PC-3 (cell line): Measurements from ENCODE around the gene CHAD. TPM values are rescaled to one million over a fixed set of nuclear protein-coding genes. Genes with fewer than 3 reads are reported as not detected.

Experiments used
- ATAC-seq: fragments of 200-7000 bp; cut with Tn5 transposase; 2 replicates; pipeline ENCODE4 v1.9.1; 2020; ENCODE audit warnings: mild to moderate bottlenecking, moderate library complexity
- BruUV-seq: library from RNA; stranded (reverse); fragments of 400-500 nt; replicated peaks from 2 replicates; lab custom pipeline; 2021; lab: Mats Ljungman, UMichigan
- CTCF ChIA-PET: fragments of 300-600 bp; sonication (Branson Sonifier 250); formaldehyde crosslinking; loops from one replicate; lab custom pipeline; 2022; ENCODE audit warnings: antibody characterized with exemption; lab: Charles Lee
- POLR2A ChIA-PET: fragments of 300-600 bp; sonication (Branson Sonifier 250); formaldehyde crosslinking; loops from one replicate; lab custom pipeline; 2022; ENCODE audit warnings: antibody characterized with exemption; ENCODE audit not compliant: unreplicated experiment; lab: Charles Lee
- DNase-seq: peaks from one replicate; pipeline ENCODE4 v3.0.0-alpha.2; 2015
- H2AFZ ChIP-seq: fragments of 300-600 bp; sonication (generic); 2 replicates; pipeline ENCODE4 v1.6.0; 2016; ENCODE audit warnings: antibody characterized with exemption, low read length
- H3F3A ChIP-seq: fragments of 300-600 bp; sonication (generic); one replicate; pipeline ENCODE4 v1.6.0; 2017; ENCODE audit warnings: antibody characterized with exemption, low read length, control low read depth, mild to moderate bottlenecking; ENCODE audit not compliant: unreplicated experiment
- H3K27ac ChIP-seq: fragments of 300-600 bp; sonication (generic); 2 replicates; pipeline ENCODE4 v1.5.1; 2016; ENCODE audit warnings: mild to moderate bottlenecking, low read length
- H3K27me3 ChIP-seq: fragments of 300-600 bp; sonication (generic); 2 replicates; pipeline ENCODE4 v1.6.1; 2016; ENCODE audit warnings: low read length, mixed read lengths
- H3K36me3 ChIP-seq: fragments of 300-600 bp; sonication (generic); 2 replicates; pipeline ENCODE4 v1.6.1; 2016; ENCODE audit warnings: low read depth, mixed run types, low read length, mixed read lengths
- H3K4me1 ChIP-seq: fragments of 300-600 bp; sonication (generic); 2 replicates; pipeline ENCODE4 v1.5.1; 2016; ENCODE audit warnings: low read length; ENCODE audit not compliant: insufficient read depth
- H3K4me2 ChIP-seq: fragments of 300-600 bp; sonication (generic); 2 replicates; pipeline ENCODE4 v1.6.0; 2016; ENCODE audit warnings: low read length
- H3K4me3 ChIP-seq: fragments of 300-600 bp; sonication (generic); 2 replicates; pipeline ENCODE4 v1.5.1; 2016; ENCODE audit warnings: mild to moderate bottlenecking, low read length, mixed read lengths
- H3K79me2 ChIP-seq: fragments of 300-600 bp; sonication (generic); 2 replicates; pipeline ENCODE4 v1.6.1; 2017; ENCODE audit warnings: low read length, mixed read lengths
- H3K9ac ChIP-seq: fragments of 300-600 bp; sonication (generic); 2 replicates; pipeline ENCODE4 v1.6.0; 2016; ENCODE audit warnings: mild to moderate bottlenecking, low read length
- H3K9me2 ChIP-seq: fragments of 300-600 bp; sonication (generic); replicated peaks from 2 replicates; pipeline ENCODE4 v1.6.1; 2016; ENCODE audit warnings: mixed run types, low read length, mixed read lengths
- H3K9me3 ChIP-seq: fragments of 300-600 bp; sonication (generic); 2 replicates; pipeline ENCODE4 v1.6.1; 2016; ENCODE audit warnings: low read length, mixed read lengths
- H4K20me1 ChIP-seq: fragments of 300-600 bp; sonication (generic); 2 replicates; pipeline ENCODE4 v1.6.1; 2016; ENCODE audit warnings: low read length, mixed read lengths
- CTCF ChIP-seq: fragments of 300-600 bp; sonication (generic); conservative IDR thresholded peaks from 2 replicates; pipeline ENCODE4 v1.5.1; 2017; ENCODE audit warnings: antibody characterized with exemption, low read depth, mild to moderate bottlenecking, low read length
- EZH2 ChIP-seq: fragments of 300-600 bp; sonication (generic); IDR thresholded peaks from one replicate; pipeline ENCODE4 v1.6.1; 2017; ENCODE audit warnings: antibody characterized with exemption, mild to moderate bottlenecking, low read length; ENCODE audit not compliant: unreplicated experiment
- EZH2phosphoT487 ChIP-seq: fragments of 300-600 bp; sonication (generic); IDR thresholded peaks from 2 replicates; pipeline ENCODE4 v1.6.1; 2018; ENCODE audit warnings: mild to moderate bottlenecking, antibody characterized with exemption, low read length, borderline replicate concordance
- intact Hi-C: fragments of 100-400 bp; cut with micrococcal nuclease; formaldehyde crosslinking; loops from 2 replicates; pipeline ENCODE4 v1.9.0; 2023
- total RNA-seq: library from RNA; depleted of rRNA; stranded (reverse); fragments of >200 nt; gene quantifications from 2 replicates; pipeline ENCODE4 v1.2.3, GENCODE V29; 2014

The CHAD gene
- total RNA-seq, 1 experiment from 2014 or later: not detected

- Histone ChIP-seq H3K4me2 (peak within 1 kb of the TSS; percentile 91), H3K4me1 (peaks cover 24% of the 10 kb centered on the region), H3K27ac (peak within 1 kb of the TSS; percentile 38), H3K79me2 (peaks cover 27% of the 10 kb centered on the region), H3K9me2 (no peaks in the 10 kb centered on the region), H3K36me3 (peaks cover 6% of the 10 kb centered on the region; the same call in 1 of the 2 replicates), H3K4me3 (peak within 1 kb of the TSS; percentile 76), H3K27me3 (no peaks in the 10 kb centered on the region), H2AFZ (peak within 1 kb of the TSS; percentile 93), H3K9me3 (no peaks in the 10 kb centered on the region), H3F3A (no peaks in the 10 kb centered on the region), H3K9ac (peak within 1 kb of the TSS; percentile 71), H4K20me1 (no peaks in the 10 kb centered on the region)
- peak; percentile 72; the same call in 1 of the 2 replicates for TF ChIP-seq EZH2phosphoT487
- TF ChIP-seq CTCF: peak; percentile 90
- no peak for TF ChIP-seq EZH2
- ChIA-PET POLR2A (interaction anchor here (0.6 to 1.1 kb wide), 4 partner anchors 83 to 642 kb away, joined by 3 to 6 read pairs (median 4); partner anchors contain the start of gene SPAG9), CTCF (interaction anchor here (0.5 to 1.6 kb wide), 14 partner anchors 9 to 424 kb away, joined by 3 to 28 read pairs (median 6); partner anchors contain the start of gene LRRC59)
- DNase-seq: peak; percentile 96
- intact Hi-C loops: loop anchor here (1.0 kb wide), 4 partner anchors 81 to 278 kb away; partner anchors contain the start of gene LRRC59
- ATAC-seq: peak; percentile 85
- no TSS peak for BruUV-seq
These were observed 10.0 kb upstream of the CHAD start, which contains the start of gene RSAD1 for GRCh38 chr17:50478391-50479381. Gene RSAD1, plus strand, starts transcription at chr17:50478860. Its CDS starts 25 bp downstream, at chr17:50478885.

DNA sequence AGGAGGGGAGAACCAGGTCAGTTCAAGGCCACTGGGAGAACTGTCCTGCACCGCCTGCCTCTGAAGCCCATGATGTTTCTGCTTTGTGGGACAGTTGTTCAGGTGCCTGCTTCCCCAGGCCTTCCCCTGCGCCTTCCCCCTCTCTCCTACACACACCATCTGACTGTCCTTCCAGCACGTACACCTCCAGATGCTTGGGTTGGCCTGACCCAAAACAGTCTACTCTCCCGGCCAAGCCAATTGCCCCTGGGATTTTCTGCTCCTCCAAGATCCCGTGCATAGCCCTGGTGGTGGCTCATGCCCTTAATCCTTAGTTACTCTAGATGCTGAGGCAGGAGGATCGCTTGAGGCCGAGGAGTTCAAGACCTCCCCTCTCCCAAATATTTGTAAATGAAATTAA lies 9.3 kb upstream of the CHAD start:
- POLR2A ChIA-PET: interaction anchor here (1.1 kb wide), 1 partner anchor 82 kb away, joined by 6 read pairs; no protein-coding TSS in a partner anchor
- peaks cover 21% of the 10 kb centered on the region for H3K4me1 ChIP-seq
- DNase-seq (no peak), ATAC-seq (no peak)
- H2AFZ ChIP-seq: peak overlapping the region; percentile 93
- peaks cover 27% of the 10 kb centered on the region for H3K79me2 ChIP-seq
- H3K4me3 ChIP-seq: peak overlapping the region; percentile 76
- peak overlapping the region; percentile 91 for H3K4me2 ChIP-seq
- CTCF ChIA-PET: interaction anchor here (0.6 to 0.7 kb wide), 5 partner anchors 18 to 423 kb away, joined by 3 to 23 read pairs (median 10); no protein-coding TSS in a partner anchor
- no peaks in the 10 kb centered on the region for H3K36me3 ChIP-seq
- H3K9me2 ChIP-seq: no peaks in the 10 kb centered on the region
- no peaks in the 10 kb centered on the region for H3K9me3 ChIP-seq
- peak overlapping the region; percentile 71 for H3K9ac ChIP-seq
- H3K27me3 ChIP-seq: no peaks in the 10 kb centered on the region
- TSS peak; percentile 72 for BruUV-seq
- TF ChIP-seq EZH2 (no peak), EZH2phosphoT487 (no peak), CTCF (no peak)
- no peaks in the 10 kb centered on the region for H4K20me1 ChIP-seq
- intact Hi-C loops: no loop called here
- no peaks in the 10 kb centered on the region for H3F3A ChIP-seq
- peak overlapping the region; percentile 38 for H3K27ac ChIP-seq
